H1 (cell line): ENCODE measurements around the gene INVS. TPM values are rescaled to one million over a fixed set of nuclear protein-coding genes. Genes with fewer than 3 reads are reported as not detected.

Experiments used
- CTCF ChIA-PET: fragments of 300-600 bp; sonication (Branson Sonifier 250); formaldehyde crosslinking; loops from one replicate; lab custom pipeline; 2021; ENCODE audit not compliant: partially characterized antibody; lab: Charles Lee
- POLR2A ChIA-PET: fragments of 300-600 bp; sonication (Branson Sonifier 250); formaldehyde crosslinking; loops from one replicate; lab custom pipeline; 2021; ENCODE audit warnings: inconsistent platforms; ENCODE audit not compliant: partially characterized antibody; lab: Charles Lee
- DNase-seq, 2 experiments: peaks; one replicate each; pipeline versions ENCODE4 v3.0.0 to v3.0.0-alpha.2; 2010 to 2022; ENCODE audit warnings: low spot score in 2 of 2, low read depth in 1 of 2, mixed read lengths in 1 of 2
- FAIRE-seq: peaks from 2 replicates; lab custom pipeline; 2011; peaks lifted over from hg19 to GRCh38; lab: Jason Lieb, UNC
- H2AFZ ChIP-seq: 2 replicates; pipeline ENCODE4 v1.8.1; 2012; ENCODE audit warnings: low read length, inconsistent platforms
- H2AK5ac ChIP-seq: 2 replicates; pipeline ENCODE4 v1.6.1; 2013; ENCODE audit warnings: low read depth, low read length
- H2BK120ac ChIP-seq: replicated peaks from 2 replicates; pipeline ENCODE3; 2013; ENCODE audit warnings: low read depth, low read length, inconsistent platforms
- H2BK12ac ChIP-seq: 2 replicates; pipeline ENCODE4 v1.6.1; 2013; ENCODE audit warnings: low read depth, low read length
- H2BK15ac ChIP-seq: 2 replicates; pipeline ENCODE4 v1.6.1; 2013; ENCODE audit warnings: low read length
- H2BK20ac ChIP-seq: 2 replicates; pipeline ENCODE4 v1.6.1; 2013; ENCODE audit warnings: low read length
- H2BK5ac ChIP-seq: 2 replicates; pipeline ENCODE4 v1.6.1; 2013; ENCODE audit warnings: low read depth, low read length
- H3K14ac ChIP-seq: 2 replicates; pipeline ENCODE4 v1.6.1; 2013; ENCODE audit warnings: inconsistent platforms; ENCODE audit not compliant: insufficient read length
- H3K18ac ChIP-seq: 2 replicates; pipeline ENCODE4 v1.6.1; 2013; ENCODE audit warnings: low read length; ENCODE audit errors: extremely low read depth
- H3K23ac ChIP-seq: 2 replicates; pipeline ENCODE4 v1.6.1; 2013; ENCODE audit warnings: inconsistent platforms; ENCODE audit not compliant: insufficient read length
- H3K23me2 ChIP-seq: 2 replicates; pipeline ENCODE4 v1.6.1; 2013; ENCODE audit warnings: low read depth, low read length
- H3K27ac ChIP-seq: 2 replicates; pipeline ENCODE4 v1.6.1; 2011; ENCODE audit warnings: low read depth, low read length, inconsistent platforms
- H3K27me3 ChIP-seq, 4 experiments: replicated peaks in 1 of 4; 1 replicate in 1 of 4; 2 replicates in 3 of 4; pipeline versions ENCODE4 v1.6.1 to v1.8.1; 2011 to 2013; ENCODE audit warnings: low read length in 3 of 4, mild to moderate bottlenecking in 3 of 4, inconsistent platforms in 2 of 4, mixed read lengths in 2 of 4, moderate library complexity in 1 of 4; ENCODE audit not compliant: control insufficient read depth in 3 of 4, insufficient read depth in 3 of 4; ENCODE audit errors: extremely low read depth in 1 of 4
- H3K36me3 ChIP-seq, 4 experiments: 2 replicates each; pipeline versions ENCODE4 v1.6.1 to v1.8.1; 2011 to 2013; ENCODE audit warnings: mild to moderate bottlenecking in 4 of 4, low read length in 3 of 4, moderate library complexity in 2 of 4, control low read depth in 1 of 4, inconsistent platforms in 1 of 4; ENCODE audit not compliant: insufficient read depth in 4 of 4, control insufficient read depth in 2 of 4
- H3K4ac ChIP-seq: replicated peaks from 2 replicates; pipeline ENCODE3; 2013; ENCODE audit warnings: low read length, low read depth, mixed read lengths, inconsistent platforms; ENCODE audit not compliant: insufficient read length
- H3K4me1 ChIP-seq, 4 experiments: replicated peaks in 1 of 4; 1 replicate in 1 of 4; 2 replicates in 3 of 4; pipeline versions ENCODE4 v1.6.1 to v1.8.1; 2011 to 2013; ENCODE audit warnings: low read length in 3 of 4, inconsistent platforms in 2 of 4, mixed read lengths in 1 of 4; ENCODE audit not compliant: insufficient read depth in 4 of 4, control insufficient read depth in 3 of 4
- H3K4me2 ChIP-seq, 2 experiments: 2 replicates each; pipeline versions ENCODE4 v1.6.1 to v1.8.1; 2011 to 2013; ENCODE audit warnings: low read depth in 2 of 2, low read length in 2 of 2, control low read depth in 1 of 2, inconsistent platforms in 1 of 2, mild to moderate bottlenecking in 1 of 2; ENCODE audit not compliant: insufficient read depth in 1 of 2
- H3K4me3 ChIP-seq, 4 experiments: fragments of 200-600, 300-600 bp in 1 of 4; sonication (generic), shearing (Covaris generic), sonication (Bioruptor Twin) in 1 of 4; 2 replicates each; pipeline versions ENCODE4 v1.5.1 to v1.8.1; 2011 to 2016; ENCODE audit warnings: low read length in 4 of 4, low read depth in 3 of 4, control low read depth in 2 of 4, inconsistent platforms in 2 of 4, mild to moderate bottlenecking in 2 of 4, mixed read lengths in 1 of 4, moderate library complexity in 1 of 4; ENCODE audit not compliant: insufficient read depth in 2 of 4; ENCODE audit errors: extremely low read depth in 1 of 4
- H3K56ac ChIP-seq: replicated peaks from 2 replicates; pipeline ENCODE3; 2013; ENCODE audit warnings: low read depth, mild to moderate bottlenecking, mixed read lengths, low read length, inconsistent platforms; ENCODE audit not compliant: insufficient read length
- H3K79me1 ChIP-seq: 2 replicates; pipeline ENCODE4 v1.6.1; 2013; ENCODE audit warnings: low read depth, low read length, control low read depth
- H3K79me2 ChIP-seq, 2 experiments: 2 replicates each; pipeline versions ENCODE4 v1.6.1 to v1.8.1; 2012 to 2013; ENCODE audit warnings: low read length in 2 of 2, mild to moderate bottlenecking in 2 of 2, inconsistent platforms in 1 of 2; ENCODE audit not compliant: insufficient read depth in 2 of 2, control insufficient read depth in 1 of 2
- H3K9ac ChIP-seq, 4 experiments: replicated peaks in 1 of 4; 1 replicate in 1 of 4; 2 replicates in 3 of 4; pipeline versions ENCODE4 v1.6.1 to v1.8.1; 2011 to 2013; ENCODE audit warnings: low read depth in 3 of 4, low read length in 3 of 4, control low read depth in 2 of 4, mild to moderate bottlenecking in 2 of 4, moderate library complexity in 2 of 4, inconsistent platforms in 1 of 4; ENCODE audit errors: extremely low read depth in 1 of 4
- H3K9me3 ChIP-seq, 2 experiments: 2 replicates each; pipeline versions ENCODE4 v1.6.1 to v1.8.1; 2012 to 2013; ENCODE audit warnings: mild to moderate bottlenecking in 2 of 2, moderate library complexity in 2 of 2, control low read depth in 1 of 2, inconsistent platforms in 1 of 2, low read depth in 1 of 2, low read length in 1 of 2, mixed read lengths in 1 of 2; ENCODE audit not compliant: insufficient read depth in 2 of 2
- H4K20me1 ChIP-seq, 2 experiments: replicated peaks in 1 of 2; 2 replicates each; pipeline versions ENCODE3 to v1.8.1; 2011 to 2013; ENCODE audit warnings: inconsistent platforms in 2 of 2, low read length in 2 of 2, mild to moderate bottlenecking in 1 of 2; ENCODE audit not compliant: insufficient read depth in 2 of 2, control insufficient read depth in 1 of 2
- H4K5ac ChIP-seq: 2 replicates; pipeline ENCODE4 v1.6.1; 2013; ENCODE audit warnings: low read length, low read depth, mixed read lengths, inconsistent platforms; ENCODE audit not compliant: insufficient read length
- H4K8ac ChIP-seq: 2 replicates; pipeline ENCODE4 v1.8.0; 2013; ENCODE audit warnings: mild to moderate bottlenecking, moderate library complexity, low read length, inconsistent platforms; ENCODE audit not compliant: insufficient read depth; ENCODE audit errors: extremely low read depth
- H4K91ac ChIP-seq: replicated peaks from 2 replicates; pipeline ENCODE3; 2013; ENCODE audit warnings: low read length, mixed read lengths, inconsistent platforms; ENCODE audit not compliant: insufficient read length
- MAFK ChIP-seq: IDR thresholded peaks from 2 replicates; pipeline ENCODE4 v1.6.1; 2012; ENCODE audit warnings: low read depth, mild to moderate bottlenecking, improper control_type of control experiment, low read length
- WGBS, 2 experiments: shearing (Covaris generic) in 1 of 2; methylation state at CpG; one replicate each; pipeline versions ENCODE4 v1.1.6 to v1.1.7; 2013 to 2015; ENCODE audit warnings: low lambda C conversion rate in 2 of 2, mixed read lengths in 2 of 2, inconsistent platforms in 1 of 2, low coverage in 1 of 2, missing lambda C conversion rate in 1 of 2; ENCODE audit not compliant: insufficient replicate concordance in 2 of 2, insufficient coverage in 1 of 2, insufficient read length in 1 of 2; ENCODE audit errors: extremely low coverage in 1 of 2, missing lambda C conversion rate in 1 of 2; 5-methylcytosine and 5-hydroxymethylcytosine counted together
- polyA plus RNA-seq, 7 experiments: library from polyadenylated mRNA; depleted of rRNA in 3 of 7; stranded (reverse) in 5 of 7; unstranded in 2 of 7; fragments of >200 nt in 5 of 7; fragments of 200-250 nt in 2 of 7; gene quantifications; 1 replicate in 5 of 7; 2 replicates in 1 of 7; 4 replicates in 1 of 7; pipeline versions ENCODE4 v1.2.1 to v1.2.3, GENCODE V29; 2011 to 2013; ENCODE audit warnings: missing spikeins in 2 of 7, mixed read lengths in 2 of 7
- total RNA-seq: library from RNA; stranded (reverse); fragmentation: NEBNext Ultra II Directional; extraction: Animal tissue kit (Norgen Biotek cat#: 25700); gene quantifications from 2 replicates; pipeline ENCODE4 v1.2.1, GENCODE V29; 2021
- TF ChIP-seq, protein P1 (sequence below): IDR thresholded peaks from 2 replicates; pipeline ENCODE4 v1.6.1; 2012; ENCODE audit warnings: inconsistent platforms

INVS gene
- total and polyA plus RNA-seq, 2 of the 8 experiments (the other 6 are each of a cell fraction or from before 2014, with no cell fraction given) = 4.1 to 6.9 TPM

DNA sequence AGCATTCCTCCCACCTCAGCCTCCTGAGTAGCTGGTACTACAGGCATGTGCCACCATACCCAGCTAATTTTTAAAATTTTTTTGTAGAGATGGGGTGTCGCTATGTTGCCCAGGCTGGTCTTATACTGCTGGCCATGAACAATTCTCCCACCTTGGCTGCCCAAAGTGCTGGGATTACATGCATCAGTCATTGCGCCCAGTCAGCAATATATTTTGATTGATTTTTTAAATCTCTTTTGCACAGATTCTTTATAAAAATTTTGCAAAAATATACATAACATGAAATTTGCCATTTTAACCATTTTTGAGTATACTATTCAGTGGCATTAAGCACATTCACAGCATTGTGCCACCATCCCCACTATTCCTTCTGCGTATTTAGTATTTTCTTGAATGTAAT is 94.0 kb downstream of the INVS start:
- Histone ChIP-seq H2BK12ac (no peak overlapping the region), H4K5ac (no peak overlapping the region), H3K36me3 (no peaks in the 10 kb centered on the region; a peak in 1 of 8 replicates), H2AK5ac (no peak overlapping the region), H4K20me1 (no peaks in the 10 kb centered on the region), H3K14ac (no peak overlapping the region), H2BK15ac (no peak overlapping the region), H3K4me1 (peaks cover 0 to 2% (median 0%) of the 10 kb centered on the region in 4 experiments; a peak in 1 of 7 replicates), H3K9me3 (peaks cover 0 to 7% of the 10 kb centered on the region in 2 experiments; a peak in 2 of 4 replicates), H2AFZ (no peak overlapping the region), H3K23me2 (no peaks in the 10 kb centered on the region), H2BK5ac (no peak overlapping the region), H3K23ac (no peak overlapping the region), H3K4me3 (no peak overlapping the region), H3K4me2 (no peak overlapping the region), H3K79me1 (no peaks in the 10 kb centered on the region), H4K8ac (no peak overlapping the region), H3K79me2 (no peaks in the 10 kb centered on the region), H3K4ac (no peak overlapping the region), H3K27me3 (no peaks in the 10 kb centered on the region), H3K56ac (no peak overlapping the region), H3K9ac (no peak overlapping the region), H3K27ac (no peak overlapping the region), H2BK20ac (no peak overlapping the region), H4K91ac (no peak overlapping the region), H2BK120ac (no peak overlapping the region), H3K18ac (no peak overlapping the region)
- FAIRE-seq = no peak
- ChIA-PET CTCF (interaction anchor here (0.6 to 1.5 kb wide), 2 partner anchors 165 to 508 kb away, joined by 3 read pairs; no protein-coding TSS in a partner anchor), POLR2A (no interaction called here)
- peak; percentile 61; the same call in 1 of the 2 replicates for TF ChIP-seq MAFK
- TF ChIP-seq, protein P1, sequence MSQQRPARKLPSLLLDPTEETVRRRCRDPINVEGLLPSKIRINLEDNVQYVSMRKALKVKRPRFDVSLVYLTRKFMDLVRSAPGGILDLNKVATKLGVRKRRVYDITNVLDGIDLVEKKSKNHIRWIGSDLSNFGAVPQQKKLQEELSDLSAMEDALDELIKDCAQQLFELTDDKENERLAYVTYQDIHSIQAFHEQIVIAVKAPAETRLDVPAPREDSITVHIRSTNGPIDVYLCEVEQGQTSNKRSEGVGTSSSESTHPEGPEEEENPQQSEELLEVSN = no peak
- 90% methylated on average over 3 of the region's 3 CpGs; no CpG with 5 or more reads in 1 of the 2 experiments for WGBS, 2 experiments
- no peak for DNase-seq
